GM18873 (cell line): Measurements from ENCODE around the gene FAM20B.

Experiments used
- ATAC-seq: cut with Tn5 transposase; IDR thresholded peaks from one replicate; pipeline ENCODE4 v1.9.1; 2021; ENCODE audit warnings: mild to moderate bottlenecking, moderate library complexity, moderate number of reproducible peaks; ENCODE audit not compliant: unreplicated experiment, low FRiP score

Gene FAM20B

GRCh38 chr1:179090923-179091322 is 65.2 kb downstream of the FAM20B start:
- no peak for ATAC-seq

GRCh38 chr1:179091691-179092165 is 66.0 kb downstream of the FAM20B start:
- ATAC-seq: no peak

- no peak for ATAC-seq
Observed at GRCh38 chr1:179092896-179093461, 67.3 kb downstream of the FAM20B start.

GRCh38 chr1:179094818-179095217 is 69.1 kb downstream of the FAM20B start:
- ATAC-seq: no peak

GRCh38 chr1:179095377-179095776 is 69.7 kb downstream of the FAM20B start:
- ATAC-seq: no peak

- ATAC-seq: no peak
Observed at GRCh38 chr1:179095924-179096323, 70.2 kb downstream of the FAM20B start.

GRCh38 chr1:179099891-179100290 is 74.2 kb downstream of the FAM20B start:
- no peak for ATAC-seq

GRCh38 chr1:179101566-179101965 is 75.9 kb downstream of the FAM20B start:
- ATAC-seq: no peak

GRCh38 chr1:179103999-179104398 is 78.3 kb downstream of the FAM20B start:
- ATAC-seq: no peak

- no peak for ATAC-seq
Observed at GRCh38 chr1:179104611-179105250, 79.0 kb downstream of the FAM20B start.

- no peak for ATAC-seq
Observed at GRCh38 chr1:179105393-179105792, 79.7 kb downstream of the FAM20B start.

GRCh38 chr1:179107706-179108629 is 82.3 kb downstream of the FAM20B start:
- no peak for ATAC-seq

GRCh38 chr1:179108644-179109043 is 83.0 kb downstream of the FAM20B start:
- no peak for ATAC-seq

GRCh38 chr1:179115181-179115580 is 89.5 kb downstream of the FAM20B start:
- no peak for ATAC-seq

- ATAC-seq: no peak
Observed at GRCh38 chr1:179119513-179119912, 93.8 kb downstream of the FAM20B start.

- no peak for ATAC-seq
Observed at GRCh38 chr1:179120736-179121135, 95.0 kb downstream of the FAM20B start.

GRCh38 chr1:179121159-179121938 is 95.7 kb downstream of the FAM20B start:
- no peak for ATAC-seq

- ATAC-seq: no peak
Observed at GRCh38 chr1:179124873-179125272, 99.2 kb downstream of the FAM20B start.
